SK-N-SH (cell line): ENCODE measurements around the gene SLC4A9. TPM values are rescaled to one million over a fixed set of nuclear protein-coding genes. Genes with fewer than 3 reads are reported as not detected.

Experiments
- CTCF ChIA-PET: fragments of 300-600, 350-600 bp; formaldehyde crosslinking; extraction: SDS; loops from one replicate; lab custom pipeline; 2021; lab: Yijun Ruan, JAX
- POLR2A ChIA-PET: fragments of 350-600 bp; sonication (Branson Sonifier 250); formaldehyde crosslinking; extraction: SDS; loops from one replicate; lab custom pipeline; 2020; ENCODE audit warnings: antibody characterized with exemption, inconsistent platforms; lab: Yijun Ruan, JAX
- DNase-seq: peaks from one replicate; pipeline ENCODE4 v3.0.0; 2012
- H2AFZ ChIP-seq: fragments of 200-600 bp; sonication (generic); 2 replicates; pipeline ENCODE4 v1.8.1; 2016; ENCODE audit warnings: antibody characterized with exemption, mild to moderate bottlenecking, low read depth
- H3F3A ChIP-seq: fragments of 200-600 bp; sonication (generic); replicated peaks from 2 replicates; pipeline ENCODE3; 2016; ENCODE audit warnings: antibody characterized with exemption, mild to moderate bottlenecking; ENCODE audit not compliant: insufficient read depth
- H3K27ac ChIP-seq, 2 experiments: fragments of 200-500 bp in 1 of 2; fragments of 200-600 bp in 1 of 2; sonication (Bioruptor generic) in 1 of 2; sonication (generic), shearing (Covaris generic) in 1 of 2; 2 replicates each; pipeline versions ENCODE4 v1.5.1 to v1.6.1; 2014 to 2016; ENCODE audit warnings: low read depth in 2 of 2, inconsistent platforms in 1 of 2, low read length in 1 of 2, mild to moderate bottlenecking in 1 of 2, mixed read lengths in 1 of 2
- H3K27me3 ChIP-seq: fragments of 200-600 bp; sonication (generic), shearing (Covaris generic); 2 replicates; pipeline ENCODE4 v1.6.1; 2016; ENCODE audit warnings: mixed run types; ENCODE audit not compliant: insufficient read depth
- H3K36me3 ChIP-seq, 2 experiments: fragments of 200-500 bp in 1 of 2; fragments of 200-600 bp in 1 of 2; sonication (Bioruptor generic) in 1 of 2; sonication (generic) in 1 of 2; replicated peaks in 1 of 2; 2 replicates each; pipeline versions ENCODE3 to v1.5.1; 2014 to 2016; ENCODE audit warnings: low read length in 1 of 2, mild to moderate bottlenecking in 1 of 2; ENCODE audit not compliant: insufficient read depth in 2 of 2, control insufficient read depth in 1 of 2
- H3K4me1 ChIP-seq, 2 experiments: fragments of 200-500 bp in 1 of 2; fragments of 200-600 bp in 1 of 2; sonication (Bioruptor generic) in 1 of 2; sonication (generic), shearing (Covaris generic) in 1 of 2; 2 replicates each; pipeline versions ENCODE4 v1.5.1 to v1.6.1; 2014 to 2016; ENCODE audit warnings: low read depth in 1 of 2, low read length in 1 of 2, mixed run types in 1 of 2; ENCODE audit not compliant: insufficient read depth in 2 of 2, control insufficient read depth in 1 of 2
- H3K4me2 ChIP-seq: fragments of 200-600 bp; sonication (generic), shearing (Covaris generic); 2 replicates; pipeline ENCODE4 v1.6.1; 2017; ENCODE audit warnings: mixed run types
- H3K4me3 ChIP-seq, 2 experiments: fragments of 200-500 bp in 1 of 2; fragments of 200-600 bp in 1 of 2; sonication (Bioruptor generic) in 1 of 2; sonication (generic), shearing (Covaris generic) in 1 of 2; 2 replicates each; pipeline versions ENCODE4 v1.5.1 to v1.8.1; 2014 to 2016; ENCODE audit warnings: low read depth in 2 of 2, inconsistent platforms in 1 of 2, low read length in 1 of 2, mild to moderate bottlenecking in 1 of 2, mixed read lengths in 1 of 2, moderate library complexity in 1 of 2
- H3K79me2 ChIP-seq: fragments of 200-600 bp; sonication (generic); 2 replicates; pipeline ENCODE4 v1.8.1; 2017; ENCODE audit warnings: mild to moderate bottlenecking; ENCODE audit not compliant: insufficient read depth
- H3K9ac ChIP-seq: fragments of 200-600 bp; sonication (generic); 2 replicates; pipeline ENCODE4 v1.6.1; 2017; ENCODE audit warnings: mixed run types
- H3K9me2 ChIP-seq: fragments of 200-600 bp; sonication (generic); 2 replicates; pipeline ENCODE4 v1.6.1; 2017; ENCODE audit warnings: mixed run types
- H3K9me3 ChIP-seq: fragments of 200-600 bp; sonication (generic); 2 replicates; pipeline ENCODE4 v1.6.1; 2017; ENCODE audit warnings: mixed run types, mild to moderate bottlenecking, moderate library complexity
- H4K20me1 ChIP-seq: fragments of 200-600 bp; sonication (generic); 2 replicates; pipeline ENCODE4 v1.6.1; 2017; ENCODE audit warnings: mild to moderate bottlenecking, mixed run types; ENCODE audit not compliant: insufficient read depth
- CHD2 ChIP-seq: fragments of 150-350 bp; IDR thresholded peaks from 2 replicates; pipeline ENCODE4 v1.6.1; 2018; ENCODE audit warnings: low read length; ENCODE audit not compliant: partially characterized antibody
- EP300 ChIP-seq, 2 experiments: IDR thresholded peaks; 2 replicates each; pipeline versions ENCODE4 v1.4.0 to v1.6.1; 2012; ENCODE audit warnings: borderline replicate concordance in 1 of 2, low read depth in 1 of 2, low read length in 1 of 2
- FOXJ3 ChIP-seq: sonication (generic); formaldehyde crosslinking; IDR thresholded peaks from 2 replicates; pipeline ENCODE4 v1.5.1; 2020; ENCODE audit warnings: mild to moderate bottlenecking, missing genetic modification reagents
- GABPA ChIP-seq: IDR thresholded peaks from 2 replicates; pipeline ENCODE4 v1.4.0; 2012; ENCODE audit warnings: low read depth, mild to moderate bottlenecking
- JUND ChIP-seq: IDR thresholded peaks from 2 replicates; pipeline ENCODE4 v1.4.0; 2012
- MXI1 ChIP-seq: IDR thresholded peaks from 2 replicates; pipeline ENCODE4 v1.6.1; 2012; ENCODE audit warnings: mild to moderate bottlenecking, low read depth, low read length, improper control_type of control experiment
- NFIC ChIP-seq: IDR thresholded peaks from 2 replicates; pipeline ENCODE4 v1.4.0; 2012; ENCODE audit warnings: borderline replicate concordance
- NRF1 ChIP-seq: IDR thresholded peaks from 2 replicates; pipeline ENCODE4 v1.6.1; 2012; ENCODE audit warnings: low read depth, mild to moderate bottlenecking, low read length
- PBX3 ChIP-seq: IDR thresholded peaks from 2 replicates; pipeline ENCODE4; 2012
- RAD21 ChIP-seq: IDR thresholded peaks from 2 replicates; pipeline ENCODE4 v1.6.1; 2012; ENCODE audit warnings: mild to moderate bottlenecking, low read length
- RCOR1 ChIP-seq: fragments of 150-350 bp; IDR thresholded peaks from 2 replicates; pipeline ENCODE4 v1.6.1; 2017; ENCODE audit warnings: antibody characterized with exemption, low read length
- RFX5 ChIP-seq: IDR thresholded peaks from 2 replicates; pipeline ENCODE4 v1.6.1; 2012; ENCODE audit warnings: mild to moderate bottlenecking, improper control_type of control experiment, low read length
- SMC3 ChIP-seq: IDR thresholded peaks from 2 replicates; pipeline ENCODE4 v1.6.1; 2012; ENCODE audit warnings: low read depth, low read length, improper control_type of control experiment
- TCF12 ChIP-seq: IDR thresholded peaks from 2 replicates; pipeline ENCODE4 v1.4.0; 2012
- TEAD4 ChIP-seq: IDR thresholded peaks from 2 replicates; pipeline ENCODE4 v1.4.0; 2012; ENCODE audit warnings: mild to moderate bottlenecking, borderline replicate concordance; ENCODE audit not compliant: insufficient read depth
- USF2 ChIP-seq: fragments of 150-350 bp; IDR thresholded peaks from 2 replicates; pipeline ENCODE4 v1.6.1; 2017; ENCODE audit warnings: antibody characterized with exemption, low read length, low read depth, borderline replicate concordance
- YY1 ChIP-seq: IDR thresholded peaks from 2 replicates; pipeline ENCODE4 v1.4.0; 2012; ENCODE audit warnings: low read depth, mild to moderate bottlenecking
- WGBS: methylation state at CpG from one replicate; pipeline ENCODE4 v1.1.6; 2017; ENCODE audit warnings: low lambda C conversion rate; 5-methylcytosine and 5-hydroxymethylcytosine counted together
- polyA plus RNA-seq, 3 experiments: library from polyadenylated mRNA; depleted of rRNA; stranded (reverse); fragments of >200 nt; gene quantifications; 2 replicates each; pipeline ENCODE4 v1.2.3, GENCODE V29; 2012

SLC4A9 gene
- polyA plus RNA-seq, 1 of the 3 experiments (the other 2 are of a cell fraction) = 0.02 TPM

- 68% methylated on average over 5 of the region's 8 CpGs for WGBS
- H3K79me2 ChIP-seq = no peaks in the 10 kb centered on the region
- CTCF ChIA-PET = interaction anchor here (0.9 to 3.1 kb wide), 8 partner anchors 9 to 353 kb away, joined by 3 to 21 read pairs (median 4); no protein-coding TSS in a partner anchor
Observed at GRCh38 chr5:140367256-140368013, 7.4 kb downstream of the SLC4A9 start.

GRCh38 chr5:140371356-140372151 lies 11.6 kb downstream of the SLC4A9 start:
- Histone ChIP-seq H3K79me2 (no peaks in the 10 kb centered on the region), H3K36me3 (no peaks in the 10 kb centered on the region), H3K4me2 (no peak overlapping the region), H4K20me1 (no peaks in the 10 kb centered on the region), H3K4me1 (no peaks in the 10 kb centered on the region; a peak in 1 of 4 replicates), H3F3A (peaks cover 3% of the 10 kb centered on the region), H3K27me3 (no peaks in the 10 kb centered on the region), H3K4me3 (no peak overlapping the region), H3K9me3 (no peaks in the 10 kb centered on the region), H2AFZ (no peak overlapping the region), H3K27ac (no peak overlapping the region), H3K9ac (no peak overlapping the region), H3K9me2 (no peaks in the 10 kb centered on the region)
- WGBS = 84% methylated on average over 3 of the region's 3 CpGs
- CTCF ChIA-PET = interaction anchor here (0.8 to 3.0 kb wide), 17 partner anchors 8 to 350 kb away, joined by 3 to 20 read pairs (median 7); partner anchors contain the start of genes HBEGF and SLC4A9
- TF ChIP-seq NRF1 (no peak), RCOR1 (no peak), YY1 (no peak), CHD2 (no peak), RAD21 (no peak), FOXJ3 (CRISPR knock-in tag) (no peak), GABPA (no peak), MXI1 (no peak), PBX3 (no peak), NFIC (no peak), EP300 (IDR thresholded peaks at IDR 0.05; ENCODE audit: borderline replicate concordance in 1 of 2, low read depth in 1 of 2, low read length in 1 of 2) (no peak)
- POLR2A ChIA-PET = no interaction called here
- no peak for DNase-seq

More at GRCh38 chr5:140367256-140368013, 7.4 kb downstream of the SLC4A9 start:
- TF ChIP-seq JUND (no peak), TCF12 (no peak), RAD21 (no peak), USF2 (no peak), SMC3 (no peak), MXI1 (no peak), PBX3 (no peak), RFX5 (no peak), TEAD4 (no peak), NFIC (no peak)
- TF ChIP-seq, all 33 proteins: peak for 0
- Histone ChIP-seq H3K27me3 (no peaks in the 10 kb centered on the region), H3K27ac (no peak overlapping the region), H3K9ac (no peak overlapping the region), H3K4me2 (no peak overlapping the region), H3K9me2 (no peaks in the 10 kb centered on the region), H3K4me1 (peaks cover 0 to 2% of the 10 kb centered on the region in 2 experiments; a peak in 1 of 4 replicates), H2AFZ (no peak overlapping the region), H3K36me3 (no peaks in the 10 kb centered on the region), H4K20me1 (no peaks in the 10 kb centered on the region), H3F3A (no peaks in the 10 kb centered on the region), H3K9me3 (no peaks in the 10 kb centered on the region), H3K4me3 (no peak overlapping the region)
- no peak for DNase-seq
- POLR2A ChIA-PET = no interaction called here
